ENCODE measurements around the gene ACTN4.

ACTN4 gene

GRCh38 chr19:38697641-38698071 is 50.2 kb downstream of the ACTN4 start:
- no peak for DNase-seq

- no peak for DNase-seq
Measured at GRCh38 chr19:38698225-38699026, 51.0 kb downstream of the ACTN4 start.

GRCh38 chr19:38699027-38699346 is 51.5 kb downstream of the ACTN4 start:
- DNase-seq, result no peak

- DNase-seq, result no peak
Measured at GRCh38 chr19:38699647-38700349, 52.3 kb downstream of the ACTN4 start.

- no peak for DNase-seq
Measured at GRCh38 chr19:38700350-38700901, 53.0 kb downstream of the ACTN4 start.

- no peak for DNase-seq
Measured at GRCh38 chr19:38700902-38701454, 53.5 kb downstream of the ACTN4 start.

GRCh38 chr19:38701455-38702063 is 54.1 kb downstream of the ACTN4 start:
- no peak for DNase-seq

GRCh38 chr19:38702278-38702677 is 54.8 kb downstream of the ACTN4 start:
- DNase-seq, result no peak

GRCh38 chr19:38703509-38703908 is 56.1 kb downstream of the ACTN4 start:
- no peak for DNase-seq

- DNase-seq, result no peak
Measured at GRCh38 chr19:38704488-38705026, 57.1 kb downstream of the ACTN4 start.

- no peak for DNase-seq
Measured at GRCh38 chr19:38705197-38706019, 58.0 kb downstream of the ACTN4 start.

GRCh38 chr19:38706792-38707511 is 59.5 kb downstream of the ACTN4 start:
- DNase-seq, result no peak

- no peak for DNase-seq
Measured at GRCh38 chr19:38707512-38708114, 60.2 kb downstream of the ACTN4 start.

GRCh38 chr19:38708413-38709024 is 61.1 kb downstream of the ACTN4 start:
- no peak for DNase-seq

GRCh38 chr19:38709119-38709518 is 61.7 kb downstream of the ACTN4 start:
- DNase-seq, result no peak

GRCh38 chr19:38709671-38710415 is 62.4 kb downstream of the ACTN4 start:
- no peak for DNase-seq

- no peak for DNase-seq
Measured at GRCh38 chr19:38710416-38710702, 62.9 kb downstream of the ACTN4 start.

- no peak for DNase-seq
Measured at GRCh38 chr19:38710928-38711725, 63.7 kb downstream of the ACTN4 start.

- peak; percentile 13 for DNase-seq
Measured at GRCh38 chr19:38711726-38712153, 64.3 kb downstream of the ACTN4 start.
